GM12878 (cell line): ENCODE data around the gene PDZRN3.

ENCODE experiments used
- EP300 ChIP-seq, 2 experiments: fragments of 150-350 bp in 1 of 2; IDR thresholded peaks; 2 replicates each; pipeline ENCODE4 v1.6.1; 2011 to 2012; ENCODE audit warnings: low read depth in 2 of 2, low read length in 2 of 2, borderline replicate concordance in 1 of 2, improper control_type of control experiment in 1 of 2, inconsistent platforms in 1 of 2; ENCODE audit not compliant: control insufficient read depth in 1 of 2
- JUND ChIP-seq: IDR thresholded peaks from 2 replicates; pipeline ENCODE4 v1.6.1; 2012; ENCODE audit warnings: low read depth, mild to moderate bottlenecking, low read length, improper control_type of control experiment, moderate library complexity
- KDM1A ChIP-seq: fragments of 200-600 bp; sonication (generic); IDR thresholded peaks from 2 replicates; pipeline ENCODE4 v1.6.1; 2016; ENCODE audit warnings: borderline replicate concordance
- POLR2AphosphoS5 ChIP-seq: IDR thresholded peaks from 2 replicates; pipeline ENCODE4 v1.6.1; 2011; ENCODE audit warnings: mild to moderate bottlenecking, low read length, inconsistent platforms
- SIN3A ChIP-seq: IDR thresholded peaks from 2 replicates; pipeline ENCODE4 v1.6.1; 2012; ENCODE audit warnings: low read depth, low read length, improper control_type of control experiment
- SMC3 ChIP-seq: IDR thresholded peaks from 2 replicates; pipeline ENCODE4 v1.6.1; 2011; ENCODE audit warnings: low read length, improper control_type of control experiment, borderline replicate concordance
- SP1 ChIP-seq: IDR thresholded peaks from one replicate; pipeline ENCODE4 v1.6.1; 2011; ENCODE audit warnings: low read depth, low read length
- TF ChIP-seq, protein P1 (sequence below), 3 experiments: IDR thresholded peaks in 2 of 3; conservative IDR thresholded peaks in 1 of 3; 2 replicates each; pipeline ENCODE4 v1.5.1; 2011; ENCODE audit warnings: low read depth in 3 of 3, low read length in 3 of 3, mild to moderate bottlenecking in 3 of 3, control low read depth in 2 of 3, moderate library complexity in 2 of 3, inconsistent platforms in 1 of 3, mixed read lengths in 1 of 3; ENCODE audit not compliant: control insufficient read depth in 2 of 3, insufficient read depth in 1 of 3; ENCODE audit errors: extremely low read depth in 1 of 3
- TF ChIP-seq, protein P2 (sequence below): IDR thresholded peaks from 2 replicates; pipeline ENCODE4 v1.6.1; 2012; ENCODE audit warnings: low read depth, low read length, improper control_type of control experiment

DNA sequence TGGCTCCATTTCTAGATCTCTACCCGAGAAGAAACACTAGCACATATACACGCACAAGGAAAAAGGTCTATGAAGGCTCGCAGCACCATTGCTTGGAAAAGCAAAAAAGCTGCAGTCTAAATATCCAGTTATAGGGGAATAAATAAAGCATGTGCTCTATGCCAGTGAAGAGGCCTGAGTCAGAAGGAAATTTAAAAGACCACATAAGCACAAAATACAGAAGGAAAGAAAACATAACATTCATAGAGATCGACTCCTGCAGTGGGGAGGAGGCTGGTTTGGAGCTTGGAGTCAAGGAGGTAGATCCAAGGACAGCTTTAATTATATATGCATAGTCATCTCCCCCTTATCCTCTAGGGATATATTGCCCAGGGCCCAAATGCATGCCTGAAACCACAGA is 114.4 kb downstream of the PDZRN3 start:
- no peak for TF ChIP-seq POLR2AphosphoS5
- TF ChIP-seq, protein P1, sequence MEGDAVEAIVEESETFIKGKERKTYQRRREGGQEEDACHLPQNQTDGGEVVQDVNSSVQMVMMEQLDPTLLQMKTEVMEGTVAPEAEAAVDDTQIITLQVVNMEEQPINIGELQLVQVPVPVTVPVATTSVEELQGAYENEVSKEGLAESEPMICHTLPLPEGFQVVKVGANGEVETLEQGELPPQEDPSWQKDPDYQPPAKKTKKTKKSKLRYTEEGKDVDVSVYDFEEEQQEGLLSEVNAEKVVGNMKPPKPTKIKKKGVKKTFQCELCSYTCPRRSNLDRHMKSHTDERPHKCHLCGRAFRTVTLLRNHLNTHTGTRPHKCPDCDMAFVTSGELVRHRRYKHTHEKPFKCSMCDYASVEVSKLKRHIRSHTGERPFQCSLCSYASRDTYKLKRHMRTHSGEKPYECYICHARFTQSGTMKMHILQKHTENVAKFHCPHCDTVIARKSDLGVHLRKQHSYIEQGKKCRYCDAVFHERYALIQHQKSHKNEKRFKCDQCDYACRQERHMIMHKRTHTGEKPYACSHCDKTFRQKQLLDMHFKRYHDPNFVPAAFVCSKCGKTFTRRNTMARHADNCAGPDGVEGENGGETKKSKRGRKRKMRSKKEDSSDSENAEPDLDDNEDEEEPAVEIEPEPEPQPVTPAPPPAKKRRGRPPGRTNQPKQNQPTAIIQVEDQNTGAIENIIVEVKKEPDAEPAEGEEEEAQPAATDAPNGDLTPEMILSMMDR (IDR thresholded peaks at IDR 0.05 in 2 of 3, conservative IDR thresholded peaks at IDR 0.05 in 1 of 3; ENCODE audit: control insufficient read depth in 2 of 3, extremely low read depth in 1 of 3, insufficient read depth in 1 of 3, low read depth in 3 of 3, low read length in 3 of 3), result no peak
- no peak for TF ChIP-seq SIN3A
- no peak for TF ChIP-seq EP300 (IDR thresholded peaks at IDR 0.05; ENCODE audit: borderline replicate concordance in 1 of 2, control insufficient read depth in 1 of 2, low read depth in 2 of 2, low read length in 2 of 2)
- no peak for TF ChIP-seq KDM1A
- TF ChIP-seq, protein P2, sequence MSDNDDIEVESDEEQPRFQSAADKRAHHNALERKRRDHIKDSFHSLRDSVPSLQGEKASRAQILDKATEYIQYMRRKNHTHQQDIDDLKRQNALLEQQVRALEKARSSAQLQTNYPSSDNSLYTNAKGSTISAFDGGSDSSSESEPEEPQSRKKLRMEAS, result no peak
- no peak for TF ChIP-seq JUND
- no peak for TF ChIP-seq SP1
- no peak for TF ChIP-seq SMC3
